HepG2 (cell line): ENCODE data around the gene MYH16. TPM values are rescaled to one million over a fixed set of nuclear protein-coding genes. Genes with fewer than 3 reads are reported as not detected.

Experiments used
- DPF2 ChIP-seq: sonication (generic); formaldehyde crosslinking; IDR thresholded peaks from 2 replicates; pipeline ENCODE4 v1.4.0; 2020; ENCODE audit warnings: mild to moderate bottlenecking, low read depth, missing genetic modification reagents, borderline replicate concordance
- GATA4 ChIP-seq: sonication (generic); IDR thresholded peaks from 2 replicates; pipeline ENCODE4 v1.6.1; 2016; ENCODE audit warnings: antibody characterized with exemption, low read depth, borderline replicate concordance
- GPN1 ChIP-seq: sonication (generic); formaldehyde crosslinking; IDR thresholded peaks from 2 replicates; pipeline ENCODE4 v1.5.1; 2020; ENCODE audit warnings: missing genetic modification reagents, borderline replicate concordance
- MIER2 ChIP-seq: IDR thresholded peaks from 2 replicates; pipeline ENCODE4 v1.6.1; 2016; ENCODE audit warnings: missing biosample characterization, missing genetic modification reagents
- NFAT5 ChIP-seq: sonication (generic); formaldehyde crosslinking; IDR thresholded peaks from 2 replicates; pipeline ENCODE4 v1.4.0; 2020; ENCODE audit warnings: missing genetic modification reagents
- SMAD3 ChIP-seq: sonication (generic); formaldehyde crosslinking; IDR thresholded peaks from 2 replicates; pipeline ENCODE4 v1.4.0; 2020; ENCODE audit warnings: missing genetic modification reagents
- TEAD3 ChIP-seq: optimal IDR thresholded peaks from 2 replicates; pipeline ENCODE3; 2016; ENCODE audit warnings: borderline replicate concordance
- ZNF225 ChIP-seq: sonication (generic); formaldehyde crosslinking; IDR thresholded peaks from 2 replicates; pipeline ENCODE4 v1.4.0; 2020; ENCODE audit warnings: mild to moderate bottlenecking, missing genetic modification reagents
- ZNF709 ChIP-seq: sonication (generic); formaldehyde crosslinking; IDR thresholded peaks from 2 replicates; pipeline ENCODE4 v1.5.0; 2020; ENCODE audit warnings: mild to moderate bottlenecking, missing genetic modification reagents
- ZNF737 ChIP-seq: sonication (generic); formaldehyde crosslinking; IDR thresholded peaks from 2 replicates; pipeline ENCODE4 v1.5.0; 2020; ENCODE audit warnings: missing genetic modification reagents, mild to moderate bottlenecking, borderline replicate concordance
- polyA plus RNA-seq, 8 experiments: library from polyadenylated mRNA; depleted of rRNA in 3 of 8; stranded (reverse) in 7 of 8; unstranded in 1 of 8; fragments of >200 nt; fragmentation: Illumina TruSeq in 4 of 8; extraction: Trizol in 4 of 8; gene quantifications; 2 replicates each; pipeline versions ENCODE4 v1.2.1 to v1.2.3, GENCODE V29; 2011 to 2016; ENCODE audit warnings: low read depth in 4 of 8, missing spikeins in 1 of 8, mixed read lengths in 1 of 8; ENCODE audit not compliant: insufficient read depth in 1 of 8
- total RNA-seq, 5 experiments: library from RNA; depleted of rRNA; stranded (reverse); fragments of >200 nt; fragmentation: Illumina TruSeq; extraction: Trizol; gene quantifications; 2 replicates each; pipeline ENCODE4 v1.2.3, GENCODE V29; 2016; ENCODE audit warnings: low read depth in 1 of 5
- TF ChIP-seq, protein P1 (sequence below): IDR thresholded peaks from 2 replicates; pipeline ENCODE4 v1.6.1; 2016; ENCODE audit warnings: missing genetic modification reagents, missing compliant biosample characterization
- TF ChIP-seq, protein P2 (sequence below): sonication (generic); formaldehyde crosslinking; IDR thresholded peaks from 2 replicates; pipeline ENCODE4 v1.8.1; 2023; ENCODE audit warnings: missing genetic modification reagents, mild to moderate bottlenecking, borderline replicate concordance
- TF ChIP-seq, protein P3 (sequence below): sonication (generic); formaldehyde crosslinking; IDR thresholded peaks from 2 replicates; pipeline ENCODE4 v1.5.1; 2020; ENCODE audit warnings: mild to moderate bottlenecking, missing genetic modification reagents, borderline replicate concordance

MYH16 gene
- total and polyA plus RNA-seq, 2 of the 13 experiments (the other 11 are each of a cell fraction or from before 2014, with no cell fraction given), result 0.05 to 0.15 TPM

GRCh38 chr7:99325592-99326407 lies 53.2 kb downstream of the MYH16 start, which contains the start of gene ARPC1A (continued):
- TF ChIP-seq, protein P1, sequence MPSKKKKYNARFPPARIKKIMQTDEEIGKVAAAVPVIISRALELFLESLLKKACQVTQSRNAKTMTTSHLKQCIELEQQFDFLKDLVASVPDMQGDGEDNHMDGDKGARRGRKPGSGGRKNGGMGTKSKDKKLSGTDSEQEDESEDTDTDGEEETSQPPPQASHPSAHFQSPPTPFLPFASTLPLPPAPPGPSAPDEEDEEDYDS (CRISPR knock-in tag), result peak; percentile 81
- TF ChIP-seq NFAT5, result 0 out of 2 replicates have a peak, but pooled peaks have one; percentile 48
- TF ChIP-seq GPN1 (CRISPR knock-in tag), result no peak
- TF ChIP-seq ZNF709 (CRISPR knock-in tag), result peak; percentile 81
- TF ChIP-seq DPF2, result no peak
- TF ChIP-seq, protein P2, sequence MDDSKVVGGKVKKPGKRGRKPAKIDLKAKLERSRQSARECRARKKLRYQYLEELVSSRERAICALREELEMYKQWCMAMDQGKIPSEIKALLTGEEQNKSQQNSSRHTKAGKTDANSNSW (CRISPR knock-in tag), result peak; percentile 65; the same call in 1 of the 2 replicates
- peak; percentile 61; the same call in 1 of the 2 replicates for TF ChIP-seq GATA4
- TF ChIP-seq ZNF225, result no peak; the same call in 1 of the 2 replicates
- TF ChIP-seq TEAD3 (CRISPR knock-in tag), result no peak
- TF ChIP-seq ZNF737 (CRISPR knock-in tag), result no peak
- TF ChIP-seq, protein P3, sequence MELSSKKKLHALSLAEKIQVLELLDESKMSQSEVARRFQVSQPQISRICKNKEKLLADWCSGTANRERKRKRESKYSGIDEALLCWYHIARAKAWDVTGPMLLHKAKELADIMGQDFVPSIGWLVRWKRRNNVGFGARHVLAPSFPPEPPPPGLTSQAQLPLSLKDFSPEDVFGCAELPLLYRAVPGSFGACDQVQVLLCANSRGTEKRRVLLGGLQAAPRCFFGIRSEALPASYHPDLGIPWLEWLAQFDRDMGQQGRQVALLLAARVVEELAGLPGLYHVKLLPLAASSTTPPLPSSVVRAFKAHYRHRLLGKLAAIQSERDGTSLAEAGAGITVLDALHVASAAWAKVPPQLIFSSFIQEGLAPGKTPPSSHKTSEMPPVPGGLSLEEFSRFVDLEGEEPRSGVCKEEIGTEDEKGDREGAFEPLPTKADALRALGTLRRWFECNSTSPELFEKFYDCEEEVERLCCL (CRISPR knock-in tag), result peak; percentile 43; the same call in 1 of the 2 replicates
- peak; percentile 40; the same call in 1 of the 2 replicates for TF ChIP-seq SMAD3
- TF ChIP-seq MIER2 (CRISPR knock-in tag), result no peak
